A549 treated with CpdA at 1 μM for 4 hours (cell line): ENCODE results near the gene TKTL1. TPM values are rescaled to one million over a fixed set of nuclear protein-coding genes. Genes with fewer than 3 reads are reported as not detected.

Experiments used
- total RNA-seq: library from RNA; stranded (reverse); fragments of 200-300 nt; extraction: Qiagen RNA extraction; gene quantifications from 5 replicates; pipeline ENCODE4 v1.2.3, GENCODE V29; 2022; ENCODE audit warnings: low read depth

The TKTL1 gene
- total RNA-seq: 0.10 to 0.23 TPM in 2 of 5 replicates, not detected in the others

GRCh38 chrX:154295664-154296310 lies at the start of gene TKTL1:
TKTL1 (plus strand) TSS chrX:154295795; CDS start chrX:154295860, 65 bp downstream.

GRCh38 chrX:154257282-154257681 lies 38.3 kb upstream of the TKTL1 start, which contains the start of gene OPN1MW3:
OPN1MW3 (plus strand) TSS chrX:154257582; CDS start chrX:154257620, 38 bp downstream.

GRCh38 chrX:154294791-154295574 lies 612 bp upstream of the TKTL1 start, which contains the start of gene TEX28:
TEX28 (minus strand) TSS chrX:154295124; CDS start chrX:154292117, 3,007 bp downstream.

GRCh38 chrX:154374313-154375155 lies 78.9 kb downstream of the TKTL1 start, which contains the start of gene FLNA:
FLNA (minus strand) TSS chrX:154374634; CDS start chrX:154371245, 3,389 bp downstream.

GRCh38 chrX:154378799-154379568 lies 83.4 kb downstream of the TKTL1 start, which contains the start of gene EMD:
EMD (plus strand) TSS chrX:154379295; CDS start chrX:154379485, 190 bp downstream.

Other genes starting within 250 kb of the TKTL1 start
- gene MECP2, start 198.1 kb upstream of the TKTL1 start, total RNA-seq: 17.0 to 20.7 TPM (median 20.1 TPM) in 5 replicates
- not detected in 5 replicates for gene OPN1LW, start 151.6 kb upstream of the TKTL1 start, total RNA-seq
- gene OPN1MW, start 113.2 kb upstream of the TKTL1 start, total RNA-seq: not detected in 5 replicates
- gene OPN1MW2, start 76.0 kb upstream of the TKTL1 start, total RNA-seq: not detected in 5 replicates
- gene OPN1MW3, start 38.2 kb upstream of the TKTL1 start, total RNA-seq: not detected in 5 replicates
- gene TEX28, start 671 bp upstream of the TKTL1 start, total RNA-seq: not detected in 5 replicates
- gene FLNA, start 78.8 kb downstream of the TKTL1 start, total RNA-seq: 1,432 to 1,768 TPM (median 1,617 TPM) in 5 replicates
- gene EMD, start 83.5 kb downstream of the TKTL1 start, total RNA-seq: 114 to 166 TPM (median 150 TPM) in 5 replicates
- gene RPL10, start 102.6 kb downstream of the TKTL1 start, total RNA-seq: 5,322 to 5,614 TPM (median 5,495 TPM) in 5 replicates
- gene DNASE1L1, start 113.5 kb downstream of the TKTL1 start, total RNA-seq: 24.8 to 33.0 TPM (median 25.7 TPM) in 5 replicates
- 29.2 to 38.1 TPM (median 37.3 TPM) in 5 replicates for gene TAFAZZIN, start 115.7 kb downstream of the TKTL1 start, total RNA-seq
- gene ATP6AP1, start 132.9 kb downstream of the TKTL1 start, total RNA-seq: 74.5 to 108 TPM (median 106 TPM) in 5 replicates
- gene GDI1, start 141.4 kb downstream of the TKTL1 start, total RNA-seq: 87.3 to 107 TPM (median 98.1 TPM) in 5 replicates
- gene FAM50A, start 148.3 kb downstream of the TKTL1 start, total RNA-seq: 105 to 122 TPM (median 115 TPM) in 5 replicates
- gene PLXNA3, start 162.5 kb downstream of the TKTL1 start, total RNA-seq: 9.0 to 14.6 TPM (median 13.0 TPM) in 5 replicates
- gene LAGE3, start 183.5 kb downstream of the TKTL1 start, total RNA-seq: 43.3 to 74.7 TPM (median 68.4 TPM) in 5 replicates
- gene UBL4A, start 190.8 kb downstream of the TKTL1 start, total RNA-seq: 63.2 to 69.4 TPM (median 68.0 TPM) in 5 replicates
- gene SLC10A3, start 194.8 kb downstream of the TKTL1 start, total RNA-seq: 29.4 to 44.2 TPM (median 40.5 TPM) in 5 replicates
- 35.6 to 46.9 TPM (median 41.9 TPM) in 5 replicates for gene FAM3A, start 220.4 kb downstream of the TKTL1 start, total RNA-seq